GM19240 (cell line): Measurements from ENCODE around the gene NKX1-1.
"Not testable (repeated sequence)": the region's sequence is repeated elsewhere in the genome, so short reads cannot be mapped to it uniquely, and the experiment has no call there.

Experiments used
- DNase-seq: peaks from one replicate; pipeline ENCODE4 v3.0.0; 2011; ENCODE audit warnings: low spot score; ENCODE audit not compliant: insufficient read length

The NKX1-1 gene

DNA sequence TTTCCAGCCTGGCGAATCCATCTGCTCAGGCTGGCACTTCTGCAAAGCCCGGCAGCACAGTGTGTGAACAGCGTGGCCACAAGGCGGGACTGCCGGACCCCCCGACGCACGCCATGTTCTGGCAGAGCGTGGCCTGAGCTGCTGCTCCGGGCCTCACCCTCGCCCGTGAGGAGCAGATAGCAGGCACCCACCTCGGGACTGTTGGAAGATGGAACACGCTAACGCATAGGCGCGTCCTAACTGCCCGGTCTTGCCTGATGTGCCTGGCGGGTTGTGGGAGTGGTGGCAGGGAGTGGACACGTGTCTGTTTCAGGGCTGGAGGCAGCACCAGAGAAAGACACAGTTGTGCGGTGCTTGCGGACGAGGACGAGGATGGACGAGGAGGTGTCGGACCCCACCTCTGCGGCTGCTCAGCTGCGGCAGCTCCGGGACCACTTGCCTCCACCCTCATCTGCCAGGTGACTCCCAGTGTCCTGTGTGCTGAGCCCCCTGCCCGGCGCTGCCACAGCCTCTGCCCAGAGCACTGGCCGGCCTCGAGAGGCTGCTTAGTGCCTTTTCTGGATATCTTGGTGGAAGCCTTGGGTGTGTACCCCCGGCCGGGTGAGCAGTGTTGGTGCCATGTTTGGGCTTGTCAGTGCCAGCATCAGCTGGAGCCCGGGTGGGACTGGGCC, 31.1 kb downstream of the NKX1-1 start:
- no peak for DNase-seq

DNA sequence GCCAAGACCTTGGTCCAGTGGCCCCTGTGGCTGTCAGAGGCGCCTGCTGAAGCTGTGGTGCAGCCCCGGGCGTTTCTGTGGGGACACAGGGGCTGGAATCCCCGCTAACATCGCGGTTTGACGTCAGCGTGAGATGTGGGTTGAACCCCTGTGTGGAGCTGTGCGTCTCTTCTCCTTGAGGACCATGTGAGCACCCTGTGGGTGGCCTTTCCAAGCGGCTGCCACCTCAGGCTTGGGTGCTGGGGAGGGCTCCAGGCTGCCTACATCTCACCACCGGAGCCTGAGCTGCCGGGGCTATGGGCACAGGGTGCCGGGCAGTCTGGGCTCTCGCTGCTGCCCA, 31.6 kb downstream of the NKX1-1 start:
- DNase-seq, result no peak

DNA sequence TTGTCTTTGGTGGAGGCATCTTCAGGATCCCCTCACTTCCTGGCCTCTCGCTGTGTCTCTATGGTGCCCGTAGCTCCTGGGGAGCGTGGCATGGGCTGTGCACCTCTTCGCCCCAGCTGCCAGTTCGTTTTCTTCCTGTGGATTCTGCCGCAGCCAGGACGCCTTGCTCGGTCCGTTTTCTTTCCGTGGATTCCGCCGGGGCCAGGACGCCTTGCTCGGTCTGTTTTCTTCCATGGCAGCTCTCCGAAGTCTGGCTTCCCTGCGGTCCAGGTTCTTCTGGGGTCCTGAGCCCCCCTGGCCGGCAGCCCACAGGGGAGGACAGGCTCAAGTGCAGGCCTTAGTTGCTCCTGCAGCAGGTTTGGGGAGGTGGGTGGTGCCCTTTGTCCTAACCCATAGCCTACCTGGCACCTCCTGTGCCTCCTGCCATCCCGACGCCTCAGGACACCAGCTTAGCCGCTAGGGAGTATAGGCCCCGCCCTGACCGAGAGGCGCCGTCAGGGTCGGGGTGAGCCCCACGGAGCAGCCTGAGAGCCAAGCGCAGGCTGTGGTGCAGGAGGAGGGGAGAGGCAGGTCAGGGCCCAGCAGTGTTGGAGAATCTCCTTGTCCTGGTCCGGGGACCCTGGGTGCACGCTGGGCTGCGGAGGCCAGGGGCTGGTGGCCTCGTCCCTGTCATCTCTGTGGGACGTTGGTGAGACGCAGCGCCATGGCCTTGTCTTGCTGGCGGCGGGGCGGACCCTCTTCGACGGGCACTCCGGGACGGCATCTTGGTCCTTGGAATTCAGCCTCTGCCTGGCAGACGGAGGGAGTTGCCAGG, 32.1 kb downstream of the NKX1-1 start:
- no peak for DNase-seq

DNA sequence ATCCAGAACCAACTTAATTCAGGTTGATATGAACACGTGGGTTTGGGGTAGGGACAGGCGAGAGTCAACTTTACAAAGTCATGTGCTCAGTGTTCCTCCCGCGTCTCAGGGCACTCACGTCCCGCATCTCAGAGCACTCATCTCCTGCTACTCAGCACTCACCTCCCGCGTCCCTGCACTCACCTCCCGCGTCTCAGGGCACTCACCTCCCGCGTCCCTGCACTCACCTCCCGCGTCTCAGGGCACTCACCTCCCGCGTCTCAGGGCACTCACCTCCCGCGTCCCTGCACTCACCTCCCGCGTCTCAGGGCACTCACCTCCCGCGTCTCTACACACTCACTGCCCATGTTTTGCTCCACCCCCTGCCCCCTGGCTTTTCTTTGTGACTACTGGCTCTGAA, 33.7 kb downstream of the NKX1-1 start:
- not testable (repeated sequence) for DNase-seq

DNA sequence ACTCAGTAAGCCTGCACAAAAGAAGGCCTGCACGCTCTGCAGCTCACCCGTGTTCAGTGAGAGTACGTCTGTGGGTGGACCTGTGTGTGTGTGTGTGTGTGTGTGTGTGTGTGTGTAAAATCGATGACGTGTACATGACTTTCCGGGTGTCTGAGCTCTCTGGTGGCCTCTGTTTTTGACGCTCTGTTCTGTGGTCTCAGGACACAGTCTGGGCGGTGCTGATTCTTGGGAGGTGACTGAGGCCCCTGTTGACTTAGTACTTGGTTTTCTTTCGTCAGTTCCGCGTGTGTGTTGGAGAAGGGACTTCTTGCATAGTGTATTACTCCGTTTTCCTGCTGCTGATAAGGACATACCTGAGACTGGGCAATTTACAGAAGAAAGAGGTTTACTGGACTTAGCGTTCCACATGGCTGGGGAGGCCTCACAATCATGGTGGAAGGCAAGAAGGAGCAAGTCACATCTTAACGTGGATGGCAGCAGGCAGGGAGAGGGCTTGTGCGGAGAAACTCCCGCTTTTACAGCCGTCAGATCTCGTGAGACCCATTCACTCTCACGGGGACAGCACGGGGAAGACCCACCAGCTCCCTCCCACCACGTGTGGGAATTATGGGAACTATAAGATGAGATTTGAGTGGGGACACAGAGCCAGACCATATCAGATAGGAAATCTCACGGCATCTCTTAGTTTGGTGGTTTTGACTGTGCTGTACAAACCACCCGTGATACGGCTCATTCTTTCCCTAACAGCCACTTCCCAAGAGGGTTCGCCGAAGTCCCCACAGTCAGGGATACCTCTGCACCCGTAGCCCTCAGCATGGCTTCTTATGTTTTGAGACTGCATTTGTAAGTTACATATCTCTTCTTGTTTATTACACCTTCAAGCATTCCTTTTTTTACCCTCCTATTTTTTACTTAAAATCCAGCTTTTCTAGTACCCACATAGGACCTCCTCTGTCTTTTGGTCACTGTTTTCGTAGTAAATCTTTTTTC, 34.8 kb downstream of the NKX1-1 start:
- DNase-seq, result no peak

- DNase-seq, result no peak
These were observed 35.7 kb downstream of the NKX1-1 start for GRCh38 chr4:1370321-1371124.

GRCh38 chr4:1369479-1370079, 36.7 kb downstream of the NKX1-1 start:
- DNase-seq, result no peak

- no peak for DNase-seq
These were observed 37.2 kb downstream of the NKX1-1 start for GRCh38 chr4:1369091-1369450.

DNA sequence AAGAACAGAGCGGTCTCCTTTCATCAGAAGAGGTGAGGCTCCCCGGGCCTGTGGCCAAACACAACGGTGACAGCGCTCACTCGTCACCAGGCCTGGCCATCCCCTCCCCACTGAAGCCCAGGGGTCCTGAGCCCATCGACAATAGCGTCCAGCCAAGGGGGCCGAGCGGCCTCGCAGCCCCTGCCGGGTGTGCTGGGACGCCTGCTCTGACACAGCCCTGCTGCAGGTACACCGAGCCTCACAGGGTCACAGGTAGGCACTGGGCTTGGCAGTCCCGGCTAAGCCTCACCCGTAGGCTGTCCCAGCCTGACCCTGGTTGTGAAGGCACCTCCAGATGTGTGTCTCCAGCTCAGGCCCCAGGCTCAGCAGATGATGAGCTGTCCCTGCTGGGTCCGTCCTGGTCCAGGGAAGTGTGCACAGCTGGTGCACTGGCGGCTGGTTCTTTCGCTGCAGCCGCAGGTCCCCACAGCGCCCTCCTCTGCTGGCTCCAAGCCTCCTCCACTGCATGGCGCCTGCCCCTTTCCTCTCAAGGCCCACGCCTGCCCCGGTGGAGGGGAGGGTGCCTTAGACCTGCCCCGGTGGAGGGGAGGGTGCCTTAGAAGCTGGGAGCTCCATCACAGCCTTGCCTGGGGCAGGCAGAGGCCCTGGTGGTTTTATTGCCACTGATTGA, 37.7 kb downstream of the NKX1-1 start:
- no peak for DNase-seq

DNA sequence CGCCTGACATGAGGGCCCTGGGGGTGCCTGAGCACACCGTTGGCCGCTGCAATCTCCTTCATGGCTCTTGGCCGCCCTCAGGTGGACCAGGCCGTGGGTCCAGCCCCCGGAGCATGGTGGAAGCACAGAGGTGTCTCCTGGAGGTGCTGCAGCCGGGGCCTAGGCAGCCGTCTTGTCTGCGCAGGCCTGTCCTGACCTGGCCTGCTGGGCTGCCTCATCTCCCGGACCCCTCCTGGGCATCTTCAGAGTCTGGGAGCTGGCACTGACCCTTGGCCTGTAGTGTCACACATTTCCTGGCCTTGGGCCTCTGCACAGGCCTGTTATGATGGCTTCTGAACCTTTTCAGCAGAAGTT, 38.3 kb downstream of the NKX1-1 start:
- DNase-seq, result no peak

DNA sequence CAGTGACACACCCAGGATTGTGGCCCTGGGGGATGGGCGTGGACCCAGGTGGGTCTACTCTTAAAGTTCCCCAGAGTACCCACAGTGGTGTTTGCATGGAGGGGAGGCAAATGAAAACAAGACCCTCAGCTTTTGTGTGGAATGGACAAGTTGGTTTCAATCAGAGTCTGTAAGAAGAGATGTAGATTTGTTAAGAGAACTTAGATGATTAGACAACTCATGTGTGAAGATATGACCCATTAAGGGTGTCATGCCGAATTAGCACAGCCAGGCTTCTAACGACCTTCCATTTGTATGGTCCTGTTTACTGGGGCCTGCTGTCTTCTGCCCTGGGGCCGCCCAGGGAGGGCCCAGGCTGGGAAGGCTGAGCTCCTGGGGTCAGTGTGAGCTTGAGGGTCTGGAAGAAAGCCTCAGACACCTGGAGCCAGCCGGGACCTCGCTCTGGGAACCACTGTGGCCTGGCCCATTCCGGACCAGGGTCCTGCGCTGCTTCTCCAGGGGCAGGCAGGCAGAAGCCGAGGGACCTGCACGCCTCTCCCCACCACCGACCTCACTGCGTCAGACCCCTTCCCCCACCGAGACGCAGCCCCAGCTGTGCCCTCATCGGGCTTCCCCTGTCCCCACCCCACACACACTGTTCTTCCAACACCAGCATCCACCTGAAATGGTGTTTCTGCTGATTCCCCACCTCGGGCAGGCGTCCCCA, 38.9 kb downstream of the NKX1-1 start:
- no peak for DNase-seq

DNA sequence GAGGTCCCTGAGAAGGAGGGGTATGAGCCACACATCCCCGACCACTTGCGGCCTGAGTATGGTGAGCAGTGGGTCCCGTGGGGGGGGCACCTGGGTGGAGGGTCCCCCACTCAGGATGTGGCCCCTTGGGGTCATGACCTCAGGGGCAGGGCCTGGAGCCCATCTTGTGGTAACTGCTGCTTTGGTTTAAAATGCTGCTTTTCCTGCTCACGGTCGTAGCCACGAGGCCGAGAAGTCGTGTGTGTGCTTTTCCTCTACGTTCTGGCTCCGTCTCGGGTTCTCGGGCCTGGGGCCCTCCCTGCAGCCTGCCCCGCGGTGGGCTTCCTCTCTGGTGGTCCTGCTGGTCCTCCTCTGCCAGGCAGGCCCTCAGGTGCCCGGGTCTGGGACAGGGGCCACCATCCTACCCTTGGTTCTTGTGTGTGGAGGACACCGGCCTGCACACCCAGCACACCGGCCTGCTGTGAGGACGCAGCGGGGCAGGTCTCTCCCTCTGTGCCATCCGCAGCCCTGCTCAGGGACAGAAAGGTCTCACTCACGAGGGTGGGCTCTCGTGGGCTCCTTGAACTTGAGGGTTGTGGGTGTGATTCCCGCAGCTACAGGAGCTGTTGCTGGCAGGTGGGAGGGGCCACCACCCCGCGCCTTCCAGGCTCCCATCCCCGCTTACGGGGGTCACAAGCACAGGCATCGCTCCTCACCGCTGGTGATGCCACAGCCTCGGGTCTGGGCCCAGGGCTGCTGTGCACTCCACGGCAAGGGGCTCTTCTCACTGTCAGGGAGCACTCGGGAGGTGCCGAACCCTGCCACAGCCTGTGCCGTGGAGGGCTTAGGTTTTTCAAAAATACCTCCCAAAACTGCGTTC, 39.6 kb downstream of the NKX1-1 start:
- no peak for DNase-seq

GRCh38 chr4:1365271-1366178, 40.7 kb downstream of the NKX1-1 start:
- no peak for DNase-seq

DNA sequence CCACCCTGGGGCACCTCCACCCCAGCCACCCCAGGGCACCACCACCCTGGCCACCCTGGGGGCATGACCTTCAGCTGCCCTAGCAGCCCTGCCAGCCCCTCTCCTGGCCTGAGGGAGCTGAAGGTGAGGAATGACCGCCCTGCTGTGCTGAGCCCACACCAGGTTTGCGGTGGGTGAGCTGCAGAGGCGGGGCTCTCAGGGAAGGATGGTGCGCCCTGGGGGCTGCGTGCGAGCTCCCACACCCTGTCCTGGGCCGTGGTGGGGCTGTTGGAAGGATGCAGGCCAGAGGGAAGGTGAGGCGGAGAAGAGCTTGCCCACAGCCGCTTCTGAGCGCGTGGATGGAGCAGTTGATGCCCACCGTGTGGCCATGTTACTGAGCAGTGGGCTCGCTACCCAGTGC, 41.5 kb downstream of the NKX1-1 start:
- no peak for DNase-seq

- no peak for DNase-seq
These were observed 42.0 kb downstream of the NKX1-1 start for GRCh38 chr4:1364217-1364616.

- DNase-seq, result no peak
These were observed 42.7 kb downstream of the NKX1-1 start for GRCh38 chr4:1363513-1363912.

DNA sequence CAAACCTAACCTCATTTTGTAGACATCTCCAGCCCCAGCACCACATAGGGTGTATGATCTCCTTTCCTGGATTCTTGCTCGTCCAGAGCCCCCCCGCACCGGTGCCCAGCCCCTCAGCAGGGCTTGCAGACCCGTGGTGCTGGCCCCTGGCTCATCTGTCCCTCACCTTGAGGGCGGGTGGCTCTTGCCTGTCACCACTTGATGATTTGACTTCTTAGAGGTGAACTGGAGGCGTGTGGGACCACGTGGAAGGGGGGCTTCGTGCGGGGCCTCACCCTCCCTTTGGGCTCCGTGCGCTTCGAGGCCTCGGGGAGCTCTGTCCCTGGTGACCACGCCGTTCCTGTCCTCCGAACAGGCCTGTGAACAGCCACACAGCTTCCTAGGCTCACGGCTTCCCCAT, 43.7 kb downstream of the NKX1-1 start:
- no peak for DNase-seq

GRCh38 chr4:1362046-1362445, 44.2 kb downstream of the NKX1-1 start:
- no peak for DNase-seq
